Spleen (tissue), 7 donors: ENCODE results near the gene ALDH2.

Experiments
- CTCF ChIP-seq, 11 experiments: fragments of 200-600 bp in 7 of 11; fragments of 450-650 bp in 4 of 11; sonication (generic) in 4 of 11; IDR thresholded peaks in 8 of 11; conservative IDR thresholded peaks in 3 of 11; 1 replicate in 7 of 11; 2 replicates in 4 of 11; pipeline versions ENCODE4 v1.4.0 to v1.8.0; 2016 to 2021; ENCODE audit warnings: antibody characterized with exemption in 11 of 11, inconsistent platforms in 4 of 11, mild to moderate bottlenecking in 1 of 11
- POLR2A ChIP-seq, 3 donors: fragments of 450-650 bp; IDR thresholded peaks; one replicate each; pipeline ENCODE4 v1.5.1; 2017; ENCODE audit warnings: antibody characterized with exemption in 3 of 3, mild to moderate bottlenecking in 1 of 3
- POLR2AphosphoS5 ChIP-seq, 3 donors: sonication (generic); formaldehyde crosslinking; IDR thresholded peaks; one replicate each; pipeline ENCODE4 v1.5.1; 2017; ENCODE audit warnings: antibody characterized with exemption in 3 of 3
- donor health status: DM: no; HTN: no; CAD: no; lungs with moderate emphysema.
- donor health status: DM: no; HTN: no; CAD: no.
- donor health status: DM: no; HTN: no; CAD: no.

GRCh38 chr12:111806304-111806703, 39.6 kb downstream of the ALDH2 start:
- TF ChIP-seq CTCF (IDR thresholded peaks at IDR 0.05 in 8 of 11, conservative IDR thresholded peaks at IDR 0.05 in 3 of 11) = no peak
- TF ChIP-seq POLR2A (IDR thresholded peaks at IDR 0.05) = no peak
- no peak for TF ChIP-seq POLR2AphosphoS5 (IDR thresholded peaks at IDR 0.05)
